Spleen (tissue), 11 donors: ENCODE results near the gene ABAT. TPM values are rescaled to one million over a fixed set of nuclear protein-coding genes. Genes with fewer than 3 reads are reported as not detected.

Experiments
- DNase-seq: peaks from one replicate; pipeline ENCODE4 v3.0.0-alpha.2; 2020
- H3K27ac ChIP-seq, 8 donors: fragments of 200-600 bp; sonication (generic) in 7 of 8; 1 replicate in 4 of 8; 2 replicates in 4 of 8; pipeline versions ENCODE4 v1.5.0 to v1.8.0; 2016 to 2021; ENCODE audit warnings: inconsistent platforms in 4 of 8, mild to moderate bottlenecking in 4 of 8, moderate library complexity in 1 of 8
- H3K27me3 ChIP-seq, 7 donors: fragments of 200-600 bp; sonication (generic) in 6 of 7; replicated peaks in 1 of 7; 1 replicate in 4 of 7; 2 replicates in 3 of 7; pipeline versions ENCODE4 v1.5.0 to v1.8.0; 2016 to 2021; ENCODE audit warnings: inconsistent platforms in 3 of 7, mild to moderate bottlenecking in 1 of 7
- H3K36me3 ChIP-seq, 6 donors: fragments of 200-600 bp; sonication (generic) in 5 of 6; 1 replicate in 4 of 6; 2 replicates in 2 of 6; pipeline versions ENCODE4 v1.5.0 to v1.8.0; 2016 to 2021; ENCODE audit warnings: inconsistent platforms in 2 of 6
- H3K4me1 ChIP-seq, 6 donors: fragments of 200-600 bp; sonication (generic) in 5 of 6; 1 replicate in 3 of 6; 2 replicates in 3 of 6; pipeline versions ENCODE4 v1.5.0 to v1.8.0; 2016 to 2021; ENCODE audit warnings: inconsistent platforms in 3 of 6
- H3K4me3 ChIP-seq, 8 donors: fragments of 200-600 bp; sonication (generic) in 7 of 8; 1 replicate in 4 of 8; 2 replicates in 4 of 8; pipeline versions ENCODE4 v1.5.0 to v1.8.0; 2016 to 2021; ENCODE audit warnings: inconsistent platforms in 4 of 8, mild to moderate bottlenecking in 4 of 8, moderate library complexity in 2 of 8
- H3K9me3 ChIP-seq, 8 donors: fragments of 200-600 bp; sonication (generic) in 7 of 8; 1 replicate in 4 of 8; 2 replicates in 4 of 8; pipeline versions ENCODE4 v1.5.0 to v1.8.0; 2016 to 2021; ENCODE audit warnings: inconsistent platforms in 4 of 8
- POLR2A ChIP-seq, 3 donors: fragments of 450-650 bp; IDR thresholded peaks; one replicate each; pipeline ENCODE4 v1.5.1; 2017; ENCODE audit warnings: antibody characterized with exemption in 3 of 3, mild to moderate bottlenecking in 1 of 3
- POLR2AphosphoS5 ChIP-seq, 3 donors: sonication (generic); formaldehyde crosslinking; IDR thresholded peaks; one replicate each; pipeline ENCODE4 v1.5.1; 2017; ENCODE audit warnings: antibody characterized with exemption in 3 of 3
- WGBS, 5 donors: extraction: QIAGEN DNeasy Blood & Tissue Kit in 3 of 5; methylation state at CpG; one replicate each; pipeline versions ENCODE4 v1.1.5 to v1.1.7; 2013 to 2018; 5-methylcytosine and 5-hydroxymethylcytosine counted together
- intact Hi-C: fragments of 100-400 bp; cut with DNase I; formaldehyde crosslinking; loops from one replicate; pipeline ENCODE4 v1.15.0; 2023; ENCODE audit warnings: low total_unique reads
- polyA plus RNA-seq, 3 donors: library from polyadenylated mRNA; stranded (reverse); fragments of 200-250 nt; gene quantifications; one replicate each; pipeline ENCODE4 v1.2.1, GENCODE V29; 2013
- total RNA-seq, 7 donors: library from RNA; depleted of rRNA in 3 of 7; stranded (reverse); fragments of >200 nt in 3 of 7; fragmentation: NEBNext Ultra II Directional in 4 of 7; extraction: Animal tissue kit (Norgen Biotek cat#: 25700) in 4 of 7; gene quantifications; one replicate each; pipeline versions ENCODE4 v1.1.0 to v1.2.1, GENCODE V29; 2016 to 2021
- TF ChIP-seq, protein P1 (sequence below), 11 experiments: fragments of 200-600 bp in 7 of 11; fragments of 450-650 bp in 4 of 11; sonication (generic) in 4 of 11; IDR thresholded peaks in 8 of 11; conservative IDR thresholded peaks in 3 of 11; 1 replicate in 7 of 11; 2 replicates in 4 of 11; pipeline versions ENCODE4 v1.4.0 to v1.8.0; 2016 to 2021; ENCODE audit warnings: antibody characterized with exemption in 11 of 11, inconsistent platforms in 4 of 11, mild to moderate bottlenecking in 1 of 11
- donor health status: healthy with polysubstance abuse.
- donor health status: DM: no; HTN: no; CAD: no; lungs with moderate emphysema.
- donor health status: DM: no; HTN: no; CAD: no.
- donor health status: Bipolar disorder and iron deficiency.
- donor health status: healthy.
- donor health status: DM: no; HTN: no; CAD: no.
- donor health status: DM: yes; HTN: yes; CAD: no.

ABAT gene
- total and polyA plus RNA-seq, 10 donors = 3.9 to 13.5 (median 8.3) TPM

DNA sequence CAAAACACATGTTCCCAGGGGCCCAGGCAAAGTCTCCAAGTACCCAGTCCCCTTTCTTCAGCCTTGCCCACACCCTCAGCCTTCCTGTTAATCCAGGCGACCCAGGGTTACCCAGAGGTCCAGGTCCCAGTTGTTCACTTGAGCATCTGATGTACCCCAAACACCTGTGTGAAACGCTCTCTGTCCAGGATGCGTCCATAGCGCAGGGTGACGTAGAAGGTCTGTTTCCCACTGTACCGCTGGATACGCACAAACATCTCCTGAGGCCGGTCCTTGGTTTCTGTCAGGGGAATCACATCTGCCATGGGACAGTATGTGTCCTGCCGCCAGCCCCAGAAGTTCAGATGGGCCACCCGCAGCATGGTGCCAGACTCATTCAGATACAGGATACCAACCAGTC, 121.4 kb downstream of the ABAT start:
- H3K9me3 ChIP-seq = no peaks in the 10 kb centered on the region
- peak overlapping the region in 1 of 8 donors; percentile 75 for H3K4me3 ChIP-seq
- H3K27ac ChIP-seq = no peak overlapping the region
- H3K36me3 ChIP-seq = peaks cover 0 to 23% (median 0%) of the 10 kb centered on the region in 6 donors
- WGBS, 5 donors = 88 to 98% (median 95%) methylated on average over 8 to 10 of the region's 10 CpGs
- H3K4me1 ChIP-seq = peaks cover 21 to 55% (median 40%) of the 10 kb centered on the region in 6 donors
- no peak for DNase-seq
- no peaks in the 10 kb centered on the region for H3K27me3 ChIP-seq
- intact Hi-C loops = loop anchor here (5.0 kb wide), 1 partner anchor 71 kb away; the partner anchor contains the start of gene CARHSP1
- TF ChIP-seq POLR2AphosphoS5 (IDR thresholded peaks at IDR 0.05) (no peak), POLR2A (IDR thresholded peaks at IDR 0.05) (no peak)
- TF ChIP-seq, protein P1, sequence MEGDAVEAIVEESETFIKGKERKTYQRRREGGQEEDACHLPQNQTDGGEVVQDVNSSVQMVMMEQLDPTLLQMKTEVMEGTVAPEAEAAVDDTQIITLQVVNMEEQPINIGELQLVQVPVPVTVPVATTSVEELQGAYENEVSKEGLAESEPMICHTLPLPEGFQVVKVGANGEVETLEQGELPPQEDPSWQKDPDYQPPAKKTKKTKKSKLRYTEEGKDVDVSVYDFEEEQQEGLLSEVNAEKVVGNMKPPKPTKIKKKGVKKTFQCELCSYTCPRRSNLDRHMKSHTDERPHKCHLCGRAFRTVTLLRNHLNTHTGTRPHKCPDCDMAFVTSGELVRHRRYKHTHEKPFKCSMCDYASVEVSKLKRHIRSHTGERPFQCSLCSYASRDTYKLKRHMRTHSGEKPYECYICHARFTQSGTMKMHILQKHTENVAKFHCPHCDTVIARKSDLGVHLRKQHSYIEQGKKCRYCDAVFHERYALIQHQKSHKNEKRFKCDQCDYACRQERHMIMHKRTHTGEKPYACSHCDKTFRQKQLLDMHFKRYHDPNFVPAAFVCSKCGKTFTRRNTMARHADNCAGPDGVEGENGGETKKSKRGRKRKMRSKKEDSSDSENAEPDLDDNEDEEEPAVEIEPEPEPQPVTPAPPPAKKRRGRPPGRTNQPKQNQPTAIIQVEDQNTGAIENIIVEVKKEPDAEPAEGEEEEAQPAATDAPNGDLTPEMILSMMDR (IDR thresholded peaks at IDR 0.05 in 8 of 11, conservative IDR thresholded peaks at IDR 0.05 in 3 of 11) = no peak

- TF ChIP-seq POLR2A (IDR thresholded peaks at IDR 0.05) (no peak), POLR2AphosphoS5 (IDR thresholded peaks at IDR 0.05) (no peak)
- TF ChIP-seq, protein P1 (IDR thresholded peaks at IDR 0.05 in 8 of 11, conservative IDR thresholded peaks at IDR 0.05 in 3 of 11) = no peak
- Histone ChIP-seq H3K4me1 (peaks cover 21 to 63% (median 41%) of the 10 kb centered on the region in 6 donors), H3K27me3 (no peaks in the 10 kb centered on the region), H3K27ac (peak overlapping the region; percentile 16 to 87 (median 84)), H3K4me3 (peak overlapping the region; percentile 75 to 100 (median 95)), H3K9me3 (no peaks in the 10 kb centered on the region), H3K36me3 (peaks cover 0 to 31% (median 2%) of the 10 kb centered on the region in 6 donors)
- intact Hi-C loops = loop anchor here (5.0 kb wide), 1 partner anchor 71 kb away; the partner anchor contains the start of gene CARHSP1
- DNase-seq = no peak
- WGBS, 5 donors = 40 to 47% (median 44%) methylated on average over 14 of the region's 14 CpGs
Measured at GRCh38 chr16:8796469-8797363, 122.3 kb downstream of the ABAT start.

- H3K36me3 ChIP-seq = peaks cover 0 to 40% (median 10%) of the 10 kb centered on the region in 6 donors
- peaks cover 21 to 64% (median 41%) of the 10 kb centered on the region in 6 donors for H3K4me1 ChIP-seq
- 0 to 1% (median 0%) methylated on average over 28 to 61 of the region's 61 CpGs for WGBS, 5 donors
- TF ChIP-seq POLR2AphosphoS5 (IDR thresholded peaks at IDR 0.05) (peak; percentile 95 to 96 (median 95)), POLR2A (IDR thresholded peaks at IDR 0.05) (peak in 1 of 3 donors; percentile 8)
- TF ChIP-seq, protein P1 (IDR thresholded peaks at IDR 0.05 in 8 of 11, conservative IDR thresholded peaks at IDR 0.05 in 3 of 11) = peak in 4 of 11 experiments; percentile 34 to 43 (median 38)
- DNase-seq = peak; percentile 100
- peak within 1 kb of the TSS; percentile 75 to 100 (median 95) for H3K4me3 ChIP-seq
- intact Hi-C loops = loop anchor here (5.0 kb wide), 1 partner anchor 70 kb away; the partner anchor contains the start of gene CARHSP1
- H3K27me3 ChIP-seq = no peaks in the 10 kb centered on the region
- no peaks in the 10 kb centered on the region for H3K9me3 ChIP-seq
- peak within 1 kb of the TSS; percentile 56 to 87 (median 84) for H3K27ac ChIP-seq
Measured at GRCh38 chr16:8797364-8798173, 123.2 kb downstream of the ABAT start, which contains the start of the genes PMM2 and TMEM186. Gene PMM2, plus strand, starts transcription at chr16:8797839. Its CDS starts 44 bp downstream, at chr16:8797883. Gene TMEM186, minus strand, starts transcription at chr16:8797639. Its CDS starts 25 bp downstream, at chr16:8797614.
